ENCODE measurements around the gene FBXO10. TPM values are rescaled to one million over a fixed set of nuclear protein-coding genes. Genes with fewer than 3 reads are reported as not detected.

Gene FBXO10
- total and polyA plus RNA-seq, 2 experiments from 2014 or later: 3.4 to 13.4 TPM

- peaks cover 4% of the 10 kb centered on the region; the same call in 1 of the 2 replicates for H4K20me1 ChIP-seq (replicated peaks; ENCODE audit: insufficient read depth)
- H3K79me2 ChIP-seq (replicated peaks; ENCODE audit: insufficient read depth): no peaks in the 10 kb centered on the region
- no peak for DNase-seq (ENCODE audit: low spot score)
- Mint-ChIP-seq H3K4me3 (no peak overlapping the region), H3K27me3 (ENCODE audit: insufficient read depth, low read depth, poor library complexity) (peaks cover 10% of the 10 kb centered on the region), H3K9me3 (no peaks in the 10 kb centered on the region), H3K36me3 (ENCODE audit: low read depth) (peaks cover 3% of the 10 kb centered on the region; the same call in 2 of the 3 replicates), H3K4me1 (peaks cover 7% of the 10 kb centered on the region; the same call in 2 of the 3 replicates), H3K27ac (no peak overlapping the region)
- H3K4me2 ChIP-seq: no peak overlapping the region
- no peak overlapping the region for H3K27ac ChIP-seq (ENCODE audit: low read depth)
- TF ChIP-seq ZNF331 (CRISPR knock-in tag; IDR thresholded peaks at IDR 0.05; ENCODE audit: low read depth) (no peak), EZH2phosphoT487 (IDR thresholded peaks at IDR 0.05; ENCODE audit: unreplicated experiment) (no peak), STAT1 (IDR thresholded peaks at IDR 0.05; ENCODE audit: unreplicated experiment) (no peak), ZNF462 (CRISPR knock-in tag; IDR thresholded peaks at IDR 0.05) (no peak), REST (IDR thresholded peaks at IDR 0.05; ENCODE audit: unreplicated experiment) (no peak), EZH2 (IDR thresholded peaks at IDR 0.05; ENCODE audit: low read depth, unreplicated experiment) (no peak), CTCF (conservative IDR thresholded peaks at IDR 0.05; ENCODE audit: low read depth in 2 of 2) (no peak), JUNB (IDR thresholded peaks at IDR 0.05; ENCODE audit: unreplicated experiment) (no peak), NANOG (IDR thresholded peaks at IDR 0.05; ENCODE audit: borderline replicate concordance) (no peak), ETS1 (IDR thresholded peaks at IDR 0.05) (no peak), ZNF114 (CRISPR knock-in tag; IDR thresholded peaks at IDR 0.05) (no peak), POLR2AphosphoS5 (IDR thresholded peaks at IDR 0.05; ENCODE audit: low read depth) (no peak), CREB1 (CRISPR knock-in tag; IDR thresholded peaks at IDR 0.05; ENCODE audit: low read depth) (no peak)
- H3K4me1 ChIP-seq (ENCODE audit: insufficient read depth): no peaks in the 10 kb centered on the region
- H3F3A ChIP-seq (replicated peaks; ENCODE audit: low read depth): no peaks in the 10 kb centered on the region
- ATAC-seq: no peak; the same call in 2 of the 3 replicates
- no peak overlapping the region for H2AFZ ChIP-seq
- no peaks in the 10 kb centered on the region for H3K36me3 ChIP-seq (ENCODE audit: insufficient read depth)
- H3K4me3 ChIP-seq: no peak overlapping the region
- no peaks in the 10 kb centered on the region for H3K27me3 ChIP-seq (ENCODE audit: insufficient read depth)
- H3K9me2 ChIP-seq (ENCODE audit: insufficient read depth): no peaks in the 10 kb centered on the region
These were observed 63.7 kb downstream of the FBXO10 start for GRCh38 chr9:37512437-37512836.

Data from GM23338 (cell line).